Measurements from ENCODE around the gene NCOA7.
A peak's percentile ranks its signal among the peaks of the same experiment; 100 is the strongest.

The NCOA7 gene, protein sequence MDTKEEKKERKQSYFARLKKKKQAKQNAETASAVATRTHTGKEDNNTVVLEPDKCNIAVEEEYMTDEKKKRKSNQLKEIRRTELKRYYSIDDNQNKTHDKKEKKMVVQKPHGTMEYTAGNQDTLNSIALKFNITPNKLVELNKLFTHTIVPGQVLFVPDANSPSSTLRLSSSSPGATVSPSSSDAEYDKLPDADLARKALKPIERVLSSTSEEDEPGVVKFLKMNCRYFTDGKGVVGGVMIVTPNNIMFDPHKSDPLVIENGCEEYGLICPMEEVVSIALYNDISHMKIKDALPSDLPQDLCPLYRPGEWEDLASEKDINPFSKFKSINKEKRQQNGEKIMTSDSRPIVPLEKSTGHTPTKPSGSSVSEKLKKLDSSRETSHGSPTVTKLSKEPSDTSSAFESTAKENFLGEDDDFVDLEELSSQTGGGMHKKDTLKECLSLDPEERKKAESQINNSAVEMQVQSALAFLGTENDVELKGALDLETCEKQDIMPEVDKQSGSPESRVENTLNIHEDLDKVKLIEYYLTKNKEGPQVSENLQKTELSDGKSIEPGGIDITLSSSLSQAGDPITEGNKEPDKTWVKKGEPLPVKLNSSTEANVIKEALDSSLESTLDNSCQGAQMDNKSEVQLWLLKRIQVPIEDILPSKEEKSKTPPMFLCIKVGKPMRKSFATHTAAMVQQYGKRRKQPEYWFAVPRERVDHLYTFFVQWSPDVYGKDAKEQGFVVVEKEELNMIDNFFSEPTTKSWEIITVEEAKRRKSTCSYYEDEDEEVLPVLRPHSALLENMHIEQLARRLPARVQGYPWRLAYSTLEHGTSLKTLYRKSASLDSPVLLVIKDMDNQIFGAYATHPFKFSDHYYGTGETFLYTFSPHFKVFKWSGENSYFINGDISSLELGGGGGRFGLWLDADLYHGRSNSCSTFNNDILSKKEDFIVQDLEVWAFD

GRCh38 chr6:125790358-125791150, at the start of gene NCOA7:
NCOA7 (plus strand) TSS chr6:125790960; CDS start chr6:125815355, 24,395 bp downstream.
- DNase-seq, result peak; percentile 73

GRCh38 chr6:125741336-125741735, 49.4 kb upstream of the NCOA7 start:
- no peak for DNase-seq

DNA sequence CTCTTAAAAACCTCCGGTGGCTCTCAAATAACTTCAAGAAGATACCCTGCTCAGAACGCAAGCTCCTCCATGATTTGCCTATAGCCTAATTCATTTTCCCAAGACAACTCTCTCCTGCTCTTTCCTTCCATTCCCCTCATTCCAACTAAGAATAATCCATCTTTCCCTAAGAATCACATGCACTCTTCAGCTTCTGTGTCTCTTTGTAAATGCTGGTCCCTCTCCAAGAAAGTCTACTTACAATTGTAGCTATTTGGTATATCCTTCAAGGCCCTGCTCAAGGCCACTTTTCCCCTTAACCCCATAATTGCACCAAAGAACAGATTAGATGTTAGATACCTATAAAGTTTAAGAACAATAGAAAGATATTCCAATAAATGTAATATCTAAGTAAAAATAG, 48.7 kb upstream of the NCOA7 start:
- no peak for DNase-seq

DNA sequence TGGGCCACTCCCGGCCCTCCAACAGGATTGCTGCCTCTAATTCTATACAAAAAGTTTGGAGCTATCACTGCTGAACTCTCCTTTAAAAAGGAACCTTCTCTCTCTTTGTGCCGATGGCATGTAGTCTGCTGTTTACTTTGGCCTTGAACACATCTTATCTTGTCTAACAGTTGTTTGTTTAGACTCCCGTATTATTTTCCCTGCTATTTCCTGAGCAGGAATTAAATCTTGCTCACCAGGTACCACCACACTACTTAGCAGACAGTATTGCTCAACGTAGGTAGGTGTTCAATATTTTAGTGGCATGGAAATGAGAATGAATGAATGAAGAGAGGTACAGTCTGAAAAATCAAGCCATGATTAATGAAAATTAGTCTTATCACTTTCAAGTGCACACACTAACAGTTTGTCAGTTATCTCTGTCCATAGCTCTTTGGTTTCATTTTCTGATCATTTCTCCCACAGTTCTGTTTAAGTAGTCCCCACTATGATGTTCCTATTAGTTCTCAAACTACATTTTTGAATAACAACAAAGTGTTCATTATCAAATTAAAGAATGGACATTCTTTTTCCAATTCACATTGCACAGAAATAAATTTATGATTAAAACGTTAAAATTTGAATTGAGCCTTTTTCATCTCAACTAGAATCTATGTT, 48.2 kb upstream of the NCOA7 start:
- DNase-seq, result no peak

DNA sequence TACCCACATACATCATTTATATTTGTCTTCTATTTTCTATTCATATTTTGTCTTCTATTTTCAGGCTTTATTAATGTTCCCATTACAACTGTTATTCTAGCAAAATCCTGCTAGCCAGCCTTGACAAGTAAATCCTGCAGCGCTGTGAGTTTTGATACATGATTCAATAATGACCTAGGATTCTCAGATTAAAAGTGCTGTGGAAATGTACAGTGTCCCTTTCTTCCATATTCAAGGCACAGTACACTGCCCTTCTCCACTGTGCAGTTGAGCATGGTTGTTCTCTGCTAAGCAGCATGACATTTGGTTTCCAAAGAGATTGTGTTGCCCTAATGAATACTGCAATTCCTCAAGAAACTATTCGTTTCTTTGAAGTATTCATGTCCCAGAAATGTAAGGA, 47.2 kb upstream of the NCOA7 start:
- no peak for DNase-seq

GRCh38 chr6:125745281-125746018, 45.3 kb upstream of the NCOA7 start:
- no peak for DNase-seq

DNA sequence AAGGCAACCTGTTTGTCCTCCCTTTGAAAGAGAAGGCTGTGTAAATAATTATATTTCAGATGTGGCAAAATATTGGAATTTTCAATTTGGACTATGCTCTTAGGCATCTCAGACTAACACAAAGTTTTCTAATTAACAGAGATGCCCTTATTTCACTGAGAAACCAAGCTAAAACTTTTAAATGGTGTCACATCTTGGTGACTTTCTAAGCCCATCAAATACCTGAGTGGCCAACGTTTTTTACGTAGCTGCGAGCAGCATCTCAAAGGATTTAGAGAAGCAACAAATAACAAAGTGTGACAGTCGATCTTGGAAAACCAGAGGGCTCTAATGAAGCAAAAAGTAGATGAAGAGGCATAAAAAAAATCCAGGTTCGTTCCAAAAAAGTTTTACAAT, 44.7 kb upstream of the NCOA7 start:
- no peak for DNase-seq

GRCh38 chr6:125746731-125747588, 43.8 kb upstream of the NCOA7 start:
- peak; percentile 60 for DNase-seq

DNA sequence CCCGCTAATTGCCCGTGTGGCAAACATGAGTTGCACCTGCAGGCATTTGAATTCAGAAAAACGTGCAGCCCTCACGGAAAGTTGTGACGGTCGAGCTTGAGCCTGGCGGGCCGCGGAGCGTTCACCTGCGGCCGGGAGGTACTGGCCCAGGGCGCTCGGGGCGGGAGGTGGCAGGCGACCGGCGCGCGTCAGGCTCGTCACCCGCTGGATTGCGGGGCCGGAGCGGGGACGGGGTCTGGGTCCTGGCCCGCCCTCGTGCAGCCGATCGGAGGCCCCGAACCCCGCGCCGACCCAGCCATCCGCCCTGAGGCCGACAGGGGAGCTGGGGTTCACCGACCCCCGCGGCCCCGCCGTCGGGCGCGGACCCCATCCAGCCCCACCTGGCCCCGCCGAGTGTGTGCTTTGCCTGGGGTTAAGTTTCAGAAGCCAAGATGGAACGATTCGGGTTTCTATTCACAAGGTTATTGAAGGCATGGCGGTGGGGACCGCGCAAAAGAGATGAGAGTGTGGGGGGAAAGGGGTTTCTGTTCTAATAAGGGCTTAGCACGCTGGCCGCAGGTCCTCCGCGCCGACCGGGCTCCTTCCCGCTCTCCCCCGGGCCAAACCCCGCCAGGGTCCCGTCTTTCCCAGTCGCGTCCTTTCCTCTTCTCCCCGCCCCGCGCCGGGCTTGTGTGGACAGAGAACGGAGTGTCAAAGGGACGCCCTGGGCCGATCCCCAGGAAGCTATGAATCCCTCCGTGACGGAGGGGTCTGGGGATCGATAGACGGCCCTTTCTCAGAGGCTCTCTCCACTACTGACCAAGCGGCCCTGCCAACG, 43.0 kb upstream of the NCOA7 start:
- DNase-seq, result peak; percentile 3

DNA sequence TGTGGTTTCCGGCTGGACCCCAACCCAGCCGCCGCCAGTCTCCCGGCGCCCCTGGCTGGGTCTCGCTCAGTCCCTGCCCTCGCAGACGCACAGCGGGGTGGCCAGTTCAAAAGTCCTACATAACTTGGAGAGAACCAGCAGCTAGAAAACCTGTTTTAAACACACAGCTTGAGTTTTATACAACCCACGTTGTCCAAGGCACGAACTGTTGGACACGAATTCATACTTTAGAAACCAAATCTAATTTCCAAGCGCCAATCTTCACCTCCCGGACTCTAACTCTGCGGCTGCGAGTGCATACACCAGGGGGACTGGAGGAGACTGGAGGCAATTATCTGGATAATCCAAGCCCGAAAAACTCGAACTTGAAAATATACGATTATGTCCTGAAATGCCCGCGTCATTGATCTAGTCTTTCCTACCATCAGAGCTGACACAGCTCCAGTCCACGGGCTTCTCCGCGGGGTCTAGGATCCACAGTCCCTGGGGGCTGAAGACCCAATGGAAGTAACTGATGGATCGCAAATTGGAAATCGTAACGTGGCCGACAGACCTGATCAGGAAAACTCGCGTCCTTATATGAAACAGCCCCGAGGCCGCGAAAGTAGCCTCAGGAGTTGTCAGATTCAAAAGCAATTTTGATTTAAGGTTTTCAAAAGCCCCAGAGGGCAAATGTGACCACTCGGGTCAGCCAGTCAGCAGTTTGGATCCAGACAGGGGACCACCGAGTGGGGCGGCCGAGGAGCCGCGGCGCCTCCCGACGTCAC, 42.2 kb upstream of the NCOA7 start:
- no peak for DNase-seq

- DNase-seq, result peak; percentile 82
Measured at GRCh38 chr6:125749173-125749864, 41.4 kb upstream of the NCOA7 start, which contains the start of gene HEY2. HEY2 (plus strand) TSS chr6:125749632; CDS start chr6:125749777, 145 bp downstream.

DNA sequence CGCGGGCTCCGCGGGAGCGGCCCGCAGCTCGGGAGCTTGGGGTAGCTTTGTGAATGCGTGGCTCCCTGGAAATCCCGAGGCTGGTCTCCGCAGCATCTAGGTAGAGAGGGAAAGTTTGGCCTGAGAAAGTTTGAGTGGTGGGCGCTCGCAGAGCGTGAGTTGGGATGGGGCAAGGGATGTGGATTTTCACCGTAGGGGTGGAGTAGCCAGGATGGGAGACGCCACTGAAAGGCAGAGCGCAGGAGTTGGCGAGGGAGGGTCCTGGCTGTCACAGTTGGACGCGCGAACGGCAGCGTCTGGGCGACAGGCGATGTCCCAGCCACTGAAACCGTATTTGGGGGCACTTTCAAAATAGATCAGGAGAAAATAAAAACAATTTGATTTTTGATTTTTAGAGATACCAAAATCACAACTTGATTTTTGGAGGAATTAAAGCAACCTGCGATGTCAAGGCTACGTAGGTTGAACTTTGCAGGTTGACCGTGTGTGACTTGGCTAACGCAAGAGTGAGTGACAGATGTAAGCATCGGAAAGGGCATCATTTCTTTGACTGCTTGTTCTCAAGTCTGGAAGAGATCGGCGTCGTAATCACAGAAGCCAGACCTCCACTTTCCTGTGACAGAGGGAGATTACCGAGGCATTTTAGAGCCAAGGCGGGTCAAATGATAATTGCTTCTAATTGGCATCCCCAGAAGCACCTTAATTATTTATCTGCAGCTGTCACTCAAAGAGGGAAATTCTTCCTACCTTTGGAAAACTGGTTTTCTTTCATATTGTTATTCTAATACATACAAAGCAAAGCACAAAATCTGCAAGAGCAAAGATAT, 40.7 kb upstream of the NCOA7 start:
- DNase-seq, result no peak

GRCh38 chr6:125750692-125751333, 39.9 kb upstream of the NCOA7 start:
- DNase-seq, result no peak

GRCh38 chr6:125751334-125751916, 39.3 kb upstream of the NCOA7 start:
- DNase-seq, result no peak

GRCh38 chr6:125752773-125753172, 38.0 kb upstream of the NCOA7 start:
- no peak for DNase-seq

DNA sequence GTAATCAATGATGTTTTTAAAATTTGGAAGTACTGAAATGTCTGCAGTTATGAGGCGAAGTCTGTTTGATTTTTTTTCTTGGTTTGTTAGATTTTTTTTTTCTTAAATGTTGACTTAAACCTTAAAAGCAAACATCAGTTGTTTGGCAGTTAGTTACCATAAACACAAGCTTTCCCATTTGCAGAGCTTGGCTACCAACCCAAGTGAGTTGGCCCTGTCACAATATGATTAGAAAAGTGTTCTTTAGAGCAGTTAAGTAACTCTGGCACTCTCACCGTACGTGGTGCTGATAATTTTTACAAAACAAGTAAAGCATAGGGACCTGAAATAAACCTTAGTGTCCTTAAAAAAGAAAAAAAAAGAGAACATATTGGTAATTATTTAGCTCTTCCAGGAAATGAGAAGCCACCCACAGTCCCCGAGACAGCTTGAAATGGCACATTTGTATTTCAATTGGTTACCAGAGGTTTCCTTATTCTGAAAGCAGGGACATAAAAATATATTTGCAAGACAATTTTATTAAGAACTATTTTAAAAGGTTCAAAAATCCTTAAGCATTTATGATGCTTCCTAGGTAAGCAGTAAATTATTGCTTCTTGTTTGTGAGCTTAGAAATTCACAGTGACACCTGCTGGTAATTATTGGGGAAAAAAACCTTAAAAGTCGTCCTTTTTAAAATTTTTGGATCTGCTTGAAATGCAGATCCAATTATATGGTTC, 37.4 kb upstream of the NCOA7 start:
- DNase-seq, result no peak
